ENCODE measurements around the gene SMAD7.

Gene SMAD7

DNA sequence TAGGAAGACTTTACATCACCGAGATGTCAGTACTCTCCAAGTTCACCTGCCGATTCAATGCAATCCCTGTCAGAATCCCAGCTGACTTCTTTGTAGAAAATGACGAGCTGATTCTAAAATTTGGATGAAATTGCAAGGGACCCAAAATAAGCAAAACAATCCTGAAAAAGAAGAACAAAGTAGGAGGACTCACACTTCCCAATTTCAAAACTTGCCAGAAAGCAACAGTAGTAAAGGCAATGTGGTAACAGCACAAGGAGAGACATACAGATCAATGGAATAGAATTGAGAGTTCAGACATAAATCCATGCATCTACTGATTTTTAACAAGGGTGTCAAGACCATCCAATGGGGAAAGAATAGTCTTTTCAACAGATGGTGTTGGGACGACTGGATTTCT lies 52.2 kb downstream of the SMAD7 start:
- TF ChIP-seq, protein P1, sequence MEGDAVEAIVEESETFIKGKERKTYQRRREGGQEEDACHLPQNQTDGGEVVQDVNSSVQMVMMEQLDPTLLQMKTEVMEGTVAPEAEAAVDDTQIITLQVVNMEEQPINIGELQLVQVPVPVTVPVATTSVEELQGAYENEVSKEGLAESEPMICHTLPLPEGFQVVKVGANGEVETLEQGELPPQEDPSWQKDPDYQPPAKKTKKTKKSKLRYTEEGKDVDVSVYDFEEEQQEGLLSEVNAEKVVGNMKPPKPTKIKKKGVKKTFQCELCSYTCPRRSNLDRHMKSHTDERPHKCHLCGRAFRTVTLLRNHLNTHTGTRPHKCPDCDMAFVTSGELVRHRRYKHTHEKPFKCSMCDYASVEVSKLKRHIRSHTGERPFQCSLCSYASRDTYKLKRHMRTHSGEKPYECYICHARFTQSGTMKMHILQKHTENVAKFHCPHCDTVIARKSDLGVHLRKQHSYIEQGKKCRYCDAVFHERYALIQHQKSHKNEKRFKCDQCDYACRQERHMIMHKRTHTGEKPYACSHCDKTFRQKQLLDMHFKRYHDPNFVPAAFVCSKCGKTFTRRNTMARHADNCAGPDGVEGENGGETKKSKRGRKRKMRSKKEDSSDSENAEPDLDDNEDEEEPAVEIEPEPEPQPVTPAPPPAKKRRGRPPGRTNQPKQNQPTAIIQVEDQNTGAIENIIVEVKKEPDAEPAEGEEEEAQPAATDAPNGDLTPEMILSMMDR (IDR thresholded peaks at IDR 0.05): no peak
- H3K4me3 ChIP-seq: no peak overlapping the region
- no peak overlapping the region for H3K27ac ChIP-seq
- no peak for DNase-seq (ENCODE audit: low spot score)

DNA sequence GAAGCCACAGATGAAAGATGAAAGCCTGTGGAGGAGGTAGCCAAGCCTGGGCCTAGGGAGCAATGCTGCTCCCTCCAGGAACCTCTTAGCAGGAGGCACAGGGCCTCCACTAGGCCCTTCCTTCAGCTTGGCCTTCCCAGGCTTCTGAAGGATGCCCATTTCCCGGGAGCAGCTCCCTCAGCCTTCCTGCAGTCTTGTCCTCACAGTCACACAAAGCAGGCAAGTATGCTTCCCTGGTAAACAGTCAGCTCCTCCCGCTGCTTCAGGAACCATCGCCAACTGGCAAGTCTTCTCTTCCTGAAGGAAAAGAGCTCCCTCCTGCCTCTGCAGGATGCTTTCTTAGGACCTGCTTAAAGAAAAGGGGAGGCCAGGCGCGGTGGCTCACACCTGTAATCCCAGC lies 53.2 kb downstream of the SMAD7 start:
- TF ChIP-seq, protein P1 (IDR thresholded peaks at IDR 0.05): no peak
- peak; percentile 71 for DNase-seq (ENCODE audit: low spot score)
- Histone ChIP-seq H3K4me3 (no peak overlapping the region), H3K27ac (peak overlapping the region; percentile 18 to 60)

DNA sequence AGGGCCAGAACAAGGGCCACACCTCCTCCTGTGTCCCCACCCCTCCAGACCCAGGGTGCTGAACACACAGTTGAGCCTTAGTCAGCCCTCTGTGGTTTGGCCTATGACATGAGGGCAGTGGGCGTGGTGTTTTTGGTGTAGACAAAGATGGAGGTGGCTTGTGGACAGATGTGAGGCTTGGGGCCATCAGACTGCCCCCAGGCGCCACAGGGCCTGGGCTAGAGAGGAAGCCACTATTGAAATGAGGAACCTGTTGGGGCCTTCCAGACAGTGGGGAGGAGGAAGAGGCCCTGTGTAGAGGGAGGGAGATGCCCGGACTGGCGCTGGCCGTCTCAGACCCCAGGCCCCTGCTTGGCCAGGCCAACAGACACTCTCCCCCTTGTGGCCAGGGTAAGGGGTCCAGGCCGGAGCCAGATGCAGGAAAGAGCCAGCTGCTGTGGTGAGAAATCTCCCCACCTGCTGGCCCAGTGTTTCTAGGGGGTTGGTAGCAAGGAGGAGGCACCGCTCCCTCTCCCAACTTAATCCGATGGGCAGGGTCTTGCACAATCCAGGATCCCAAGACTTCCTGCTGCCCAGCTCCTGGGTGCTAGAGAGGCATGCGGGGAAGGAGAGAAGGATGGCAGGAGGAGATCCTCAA lies 53.8 kb downstream of the SMAD7 start:
- Histone ChIP-seq H3K27ac (peak overlapping the region; percentile 18 to 60), H3K4me3 (no peak overlapping the region)
- TF ChIP-seq, protein P1 (IDR thresholded peaks at IDR 0.05): no peak
- DNase-seq (ENCODE audit: low spot score): peak; percentile 75

DNA sequence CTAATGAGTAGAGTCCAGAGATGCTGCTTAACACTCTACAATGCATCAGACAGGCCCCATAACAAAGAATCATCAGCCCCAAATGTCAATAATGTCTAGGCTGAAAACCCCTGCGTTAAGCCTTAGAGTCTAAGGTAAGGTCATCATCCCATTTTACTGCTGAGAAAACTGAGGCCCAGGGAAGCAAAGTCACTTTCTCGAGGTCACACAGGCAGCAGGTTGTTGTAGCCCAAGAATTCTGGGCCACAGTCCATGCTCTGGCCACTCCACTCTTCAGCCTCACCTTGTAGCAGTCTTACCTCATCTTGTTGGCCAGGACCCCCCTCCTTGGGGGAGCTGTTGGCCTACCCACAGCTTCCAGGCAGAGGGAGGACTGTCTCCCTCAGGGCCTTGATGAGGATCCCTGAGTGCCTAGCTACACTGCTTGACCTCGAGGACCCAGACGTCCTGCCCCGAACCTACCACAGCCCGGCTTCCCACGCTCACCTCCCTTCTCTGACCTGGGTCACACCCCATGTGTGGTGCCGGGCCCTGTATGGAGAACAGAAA lies 54.4 kb downstream of the SMAD7 start:
- TF ChIP-seq, protein P1 (IDR thresholded peaks at IDR 0.05): no peak
- H3K4me3 ChIP-seq: no peak overlapping the region
- peak overlapping the region; percentile 7 to 60 for H3K27ac ChIP-seq
- no peak for DNase-seq (ENCODE audit: low spot score)

DNA sequence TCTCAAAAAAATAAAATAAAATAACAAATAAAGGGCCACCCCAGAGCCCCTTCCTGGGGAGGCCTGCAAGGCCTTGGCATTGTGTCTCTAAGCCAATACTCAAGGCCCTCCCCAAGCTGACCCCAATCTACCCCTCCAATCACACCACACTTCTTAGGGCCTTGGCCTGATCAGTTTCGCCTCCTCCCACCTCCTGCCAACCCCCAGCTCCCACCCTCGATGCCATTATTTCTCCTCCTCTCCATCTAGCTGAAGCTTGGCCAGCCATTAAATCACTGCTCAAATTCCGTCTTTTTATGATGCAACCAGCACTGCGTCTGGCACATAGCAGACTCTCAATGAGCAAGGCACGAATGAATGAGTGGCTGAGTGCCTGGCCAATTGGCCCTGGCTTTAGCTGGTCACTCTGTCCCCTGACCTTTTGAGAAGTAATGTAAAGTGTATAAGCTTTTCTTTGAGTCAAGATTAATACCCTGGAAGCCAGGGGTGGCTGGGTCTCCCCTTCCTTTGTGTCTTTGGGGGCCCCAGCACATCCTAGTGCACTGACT lies 55.9 kb downstream of the SMAD7 start:
- DNase-seq (ENCODE audit: low spot score): peak; percentile 57

DNA sequence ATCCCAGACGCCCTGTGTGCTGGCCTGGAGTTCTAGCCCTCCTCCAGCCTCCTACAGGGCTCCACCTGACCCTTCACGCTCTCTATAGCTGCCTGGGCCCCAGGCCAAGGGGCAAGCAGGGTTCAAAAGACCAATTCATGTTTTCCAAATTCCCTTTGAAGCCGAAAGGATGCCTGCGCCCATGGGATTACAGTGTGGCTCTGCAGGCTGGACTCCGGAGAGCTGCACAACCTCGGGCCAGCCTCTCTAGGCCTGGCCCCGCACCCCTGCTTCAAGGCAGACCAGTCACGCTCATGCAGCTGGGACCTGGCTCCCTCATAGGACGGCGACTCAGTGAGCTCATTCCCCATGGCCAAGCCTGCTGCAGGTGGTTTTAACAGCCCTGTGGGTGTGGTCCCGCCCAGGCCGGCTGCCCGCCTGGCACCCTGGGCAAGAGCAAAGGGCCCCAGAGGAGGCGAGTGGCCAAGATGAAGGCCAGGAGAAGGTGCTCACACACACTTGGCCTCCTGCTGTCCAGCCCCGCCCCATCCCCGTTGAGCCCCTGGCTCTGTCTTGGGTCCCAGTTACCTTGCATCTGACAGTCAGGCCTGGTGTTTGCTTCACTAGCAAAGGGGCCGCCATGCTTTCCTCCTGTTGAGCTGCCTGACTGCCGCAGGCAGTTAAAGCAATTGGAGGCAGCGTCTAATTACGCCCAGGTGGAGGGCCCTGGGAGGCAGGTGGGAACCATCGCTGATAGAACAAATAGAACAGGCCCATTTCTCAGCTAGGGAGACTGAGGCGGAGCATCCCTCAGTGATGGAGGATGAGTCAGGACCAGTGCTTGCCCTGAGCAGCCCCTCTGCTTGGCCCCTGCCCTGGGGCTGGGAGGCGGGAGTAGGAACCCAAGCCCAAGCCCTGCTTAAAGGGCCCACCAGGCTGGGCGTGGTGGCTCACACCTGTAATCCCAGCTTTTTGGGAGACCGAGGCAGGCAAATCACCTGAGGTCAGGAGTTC lies 56.9 kb downstream of the SMAD7 start:
- DNase-seq (ENCODE audit: low spot score): peak; percentile 70
- Histone ChIP-seq H3K27ac (no peak overlapping the region), H3K4me3 (no peak overlapping the region)

More for the DNA sequence above, 55.9 kb downstream of the SMAD7 start:
- TF ChIP-seq, protein P1 (IDR thresholded peaks at IDR 0.05): no peak
- Histone ChIP-seq H3K27ac (no peak overlapping the region), H3K4me3 (no peak overlapping the region)

More for the DNA sequence above, 56.9 kb downstream of the SMAD7 start:
- TF ChIP-seq, protein P1 (IDR thresholded peaks at IDR 0.05): no peak
